ENCODE measurements around the gene ZNF792. TPM values are rescaled to one million over a fixed set of nuclear protein-coding genes. Genes with fewer than 3 reads are reported as not detected.
"Not testable (repeated sequence)": the region's sequence is repeated elsewhere in the genome, so short reads cannot be mapped to it uniquely, and the experiment has no call there.

Gene ZNF792
- polyA plus RNA-seq, 1 experiment, result 4.0 TPM

GRCh38 chr19:34995551-34995950 is 31.5 kb upstream of the ZNF792 start:
- ChIA-PET CTCF (interaction anchor here (1.1 kb wide), 1 partner anchor 72 kb away, joined by 5 read pairs; no protein-coding TSS in a partner anchor), POLR2A (no interaction called here)
- Histone ChIP-seq H3K9me3 (ENCODE audit: control insufficient read depth, insufficient read depth, low read length) (peaks cover 8% of the 10 kb centered on the region), H3K4me3 (ENCODE audit: low read depth, low read length) (no peak overlapping the region), H3K27ac (ENCODE audit: low read depth, low read length) (no peak overlapping the region), H3K27me3 (ENCODE audit: control insufficient read depth, insufficient read depth, low read length) (peaks cover 4% of the 10 kb centered on the region)
- TF ChIP-seq CTCF (IDR thresholded peaks at IDR 0.05; ENCODE audit: low read depth, low read length), result no peak
- no peak for DNase-seq (ENCODE audit: low read depth, low spot score)

- H3K4me3 ChIP-seq (ENCODE audit: low read depth, low read length), result no peak overlapping the region
- TF ChIP-seq CTCF (IDR thresholded peaks at IDR 0.05; ENCODE audit: low read depth, low read length), result no peak
- no peak for DNase-seq (ENCODE audit: low read depth, low spot score)
- POLR2A ChIA-PET, result no interaction called here
- peaks cover 6% of the 10 kb centered on the region for H3K27me3 ChIP-seq (ENCODE audit: control insufficient read depth, insufficient read depth, low read length)
- CTCF ChIA-PET, result no interaction called here
- peaks cover 8% of the 10 kb centered on the region for H3K9me3 ChIP-seq (ENCODE audit: control insufficient read depth, insufficient read depth, low read length)
- no peak overlapping the region for H3K27ac ChIP-seq (ENCODE audit: low read depth, low read length)
Observed at GRCh38 chr19:34994643-34995541, 30.9 kb upstream of the ZNF792 start.

- DNase-seq (ENCODE audit: low read depth, low spot score), result no peak
- Histone ChIP-seq H3K4me3 (ENCODE audit: low read depth, low read length) (no peak overlapping the region), H3K9me3 (ENCODE audit: control insufficient read depth, insufficient read depth, low read length) (peaks cover 8% of the 10 kb centered on the region), H3K27me3 (ENCODE audit: control insufficient read depth, insufficient read depth, low read length) (peaks cover 6% of the 10 kb centered on the region), H3K27ac (ENCODE audit: low read depth, low read length) (no peak overlapping the region)
- ChIA-PET CTCF (no interaction called here), POLR2A (no interaction called here)
- no peak for TF ChIP-seq CTCF (IDR thresholded peaks at IDR 0.05; ENCODE audit: low read depth, low read length)
Observed at GRCh38 chr19:34994286-34994642, 30.2 kb upstream of the ZNF792 start.

DNA sequence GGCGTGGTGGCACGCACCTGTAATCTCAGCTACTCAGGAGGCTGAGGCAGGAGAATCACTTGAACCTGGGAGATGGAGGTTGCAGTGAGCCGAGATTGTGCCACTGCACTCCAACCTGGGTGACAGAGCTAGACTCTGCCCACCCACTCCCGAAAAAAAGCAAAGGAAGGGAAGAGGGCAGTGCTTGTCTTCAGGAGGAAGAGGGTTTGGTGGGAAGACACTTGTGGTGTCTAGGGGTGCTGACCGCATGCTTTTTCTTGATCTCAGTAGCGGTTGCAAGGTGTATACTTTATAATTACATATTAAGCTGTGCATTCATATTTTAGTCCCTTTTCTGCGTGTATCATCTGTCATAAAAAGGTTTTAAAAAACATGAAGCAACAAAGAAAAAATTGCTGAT is 28.6 kb upstream of the ZNF792 start:
- H3K27ac ChIP-seq (ENCODE audit: low read depth, low read length); POLR2A ChIA-PET; H3K4me3 ChIP-seq (ENCODE audit: low read depth, low read length); H3K9me3 ChIP-seq (ENCODE audit: control insufficient read depth, insufficient read depth, low read length); DNase-seq (ENCODE audit: low read depth, low spot score): not testable (repeated sequence)
- CTCF ChIA-PET, result interaction anchor here (0.6 kb wide), 1 partner anchor 74 kb away, joined by 3 read pairs; no protein-coding TSS in a partner anchor
- peaks cover 13% of the 10 kb centered on the region for H3K27me3 ChIP-seq (ENCODE audit: control insufficient read depth, insufficient read depth, low read length)

GRCh38 chr19:34991542-34992333 is 27.7 kb upstream of the ZNF792 start:
- Histone ChIP-seq H3K27ac (ENCODE audit: low read depth, low read length) (no peak overlapping the region), H3K27me3 (ENCODE audit: control insufficient read depth, insufficient read depth, low read length) (peaks cover 13% of the 10 kb centered on the region), H3K4me3 (ENCODE audit: low read depth, low read length) (no peak overlapping the region), H3K9me3 (ENCODE audit: control insufficient read depth, insufficient read depth, low read length) (peaks cover 8% of the 10 kb centered on the region)
- TF ChIP-seq CTCF (IDR thresholded peaks at IDR 0.05; ENCODE audit: low read depth, low read length), result no peak
- POLR2A ChIA-PET, result no interaction called here
- no peak for DNase-seq (ENCODE audit: low read depth, low spot score)
- CTCF ChIA-PET, result interaction anchor here (0.6 kb wide), 2 partner anchors 75 to 143 kb away, joined by 3 read pairs; partner anchors contain the start of gene LGI4

All from AG04450 (cell line).